ENCODE results near the gene SLC7A14. TPM values are rescaled to one million over a fixed set of nuclear protein-coding genes. Genes with fewer than 3 reads are reported as not detected.

SLC7A14 gene
- total and polyA plus RNA-seq, 12 donors, result under 0.01 TPM; not detected in 11

- no peak for TF ChIP-seq CTCF (IDR thresholded peaks at IDR 0.05)
- no peak overlapping the region for H3K27ac ChIP-seq
- intact Hi-C loops (cut with DNase I), result loop anchor here in 1 of 10 donors (10.0 kb wide), 1 partner anchor 76 kb away; no protein-coding TSS in a partner anchor
- no peaks in the 10 kb centered on the region for H3K4me1 ChIP-seq
- H3K4me3 ChIP-seq, result no peak overlapping the region
- H3K36me3 ChIP-seq, result no peaks in the 10 kb centered on the region
- no peaks in the 10 kb centered on the region for H3K27me3 ChIP-seq
- 90 to 92% methylated on average over 7 of the region's 7 CpGs for WGBS, 2 donors
- no peak for ATAC-seq
- no peak for DNase-seq
- H3K9me3 ChIP-seq, result no peaks in the 10 kb centered on the region
These were observed 84.9 kb downstream of the SLC7A14 start for GRCh38 chr3:170500995-170501394.

- H3K27me3 ChIP-seq, result no peaks in the 10 kb centered on the region
- H3K4me3 ChIP-seq, result no peak overlapping the region
- no peaks in the 10 kb centered on the region for H3K4me1 ChIP-seq
- H3K36me3 ChIP-seq, result no peaks in the 10 kb centered on the region
- ATAC-seq (no peak), DNase-seq (no peak)
- TF ChIP-seq CTCF (IDR thresholded peaks at IDR 0.05), result no peak
- H3K27ac ChIP-seq, result no peak overlapping the region
- intact Hi-C loops (cut with DNase I), result loop anchor here in 1 of 10 donors (10.0 kb wide), 1 partner anchor 76 kb away; no protein-coding TSS in a partner anchor
- WGBS, 2 donors, result 89 to 99% methylated on average over 2 of the region's 2 CpGs
- no peaks in the 10 kb centered on the region for H3K9me3 ChIP-seq
These were observed 85.4 kb downstream of the SLC7A14 start for GRCh38 chr3:170500462-170500861.

GRCh38 chr3:170499562-170500156, 86.2 kb downstream of the SLC7A14 start:
- TF ChIP-seq CTCF (IDR thresholded peaks at IDR 0.05), result peak in 7 of 9 donors; percentile 25 to 55 (median 42)
- Histone ChIP-seq H3K9me3 (no peaks in the 10 kb centered on the region), H3K4me3 (no peak overlapping the region), H3K27ac (no peak overlapping the region), H3K4me1 (no peaks in the 10 kb centered on the region), H3K36me3 (no peaks in the 10 kb centered on the region), H3K27me3 (no peaks in the 10 kb centered on the region)
- WGBS, 2 donors, result 45 to 48% methylated on average over 3 of the region's 3 CpGs
- intact Hi-C loops (cut with DNase I), result loop anchor here in 1 of 10 donors (10.0 kb wide), 1 partner anchor 75 kb away; no protein-coding TSS in a partner anchor
- ATAC-seq, result no peak
- peak in 1 of 2 donors; percentile 9 for DNase-seq

GRCh38 chr3:170497207-170498095, 88.4 kb downstream of the SLC7A14 start:
- Histone ChIP-seq H3K9me3 (no peaks in the 10 kb centered on the region), H3K27me3 (no peaks in the 10 kb centered on the region), H3K27ac (no peak overlapping the region), H3K4me1 (no peaks in the 10 kb centered on the region), H3K4me3 (no peak overlapping the region), H3K36me3 (no peaks in the 10 kb centered on the region)
- DNase-seq (no peak), ATAC-seq (no peak)
- 67% methylated on average over 6 of the region's 6 CpGs for WGBS, 2 donors
- intact Hi-C loops (cut with DNase I), result no loop called here
- TF ChIP-seq CTCF (IDR thresholded peaks at IDR 0.05), result no peak
